ENCODE data around the gene CAMK1. TPM values are rescaled to one million over a fixed set of nuclear protein-coding genes. Genes with fewer than 3 reads are reported as not detected.

CAMK1 gene
- total and polyA plus RNA-seq, 2 donors (not counting 3 experiments of a cell fraction or from before 2014, with no cell fraction given), result 23.5 to 28.4 TPM

DNA sequence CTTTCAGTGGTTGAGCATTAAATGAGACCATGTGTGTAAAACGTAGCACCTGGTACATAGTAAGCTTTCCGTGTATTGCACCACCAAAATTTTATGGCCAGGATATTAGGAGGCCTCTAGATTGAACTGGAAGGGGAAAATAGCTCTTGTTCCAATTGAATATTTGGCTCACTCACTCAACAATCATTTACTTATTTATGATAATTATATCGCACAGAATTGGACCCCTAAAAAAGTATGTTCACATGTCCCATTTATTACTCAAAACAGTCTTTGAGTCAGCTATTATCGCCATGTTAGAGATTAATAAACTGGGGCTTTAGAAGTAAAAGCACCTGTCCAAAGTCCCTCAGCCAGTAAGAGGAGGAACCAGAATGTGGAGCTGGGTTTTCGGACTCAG, 35.2 kb upstream of the CAMK1 start:
- H3K4me3 ChIP-seq (replicated peaks in 1 of 3; ENCODE audit: insufficient read depth in 1 of 3, low read depth in 1 of 3, low read length in 3 of 3), result no peak overlapping the region
- H3K9ac ChIP-seq (replicated peaks; ENCODE audit: extremely low read depth, insufficient read depth, low read length), result no peak overlapping the region
- ChIA-PET POLR2A (no interaction called here), CTCF (interaction anchor here (1.0 to 2.4 kb wide), 3 partner anchors 12 to 141 kb away, joined by 3 to 10 read pairs (median 4); partner anchors contain the start of gene ARPC4)
- TF ChIP-seq EZH2 (IDR thresholded peaks at IDR 0.05; ENCODE audit: borderline replicate concordance, low read depth, low read length, severe bottlenecking) (no peak), FOS (IDR thresholded peaks at IDR 0.05; ENCODE audit: borderline replicate concordance, insufficient read depth, low read length) (no peak), MYC (IDR thresholded peaks at IDR 0.05; ENCODE audit: low read depth, low read length) (no peak), GATA2 (IDR thresholded peaks at IDR 0.05; ENCODE audit: insufficient read depth, insufficient read length, low read depth, low read length) (no peak), POLR2AphosphoS5 (IDR thresholded peaks at IDR 0.05; ENCODE audit: insufficient read depth, low read depth, low read length) (no peak), POLR2A (IDR thresholded peaks at IDR 0.05; ENCODE audit: low read depth, low read length) (no peak), JUN (IDR thresholded peaks at IDR 0.05; ENCODE audit: borderline replicate concordance, insufficient read depth, insufficient read length, low read depth) (no peak)
- TF ChIP-seq, protein P1, sequence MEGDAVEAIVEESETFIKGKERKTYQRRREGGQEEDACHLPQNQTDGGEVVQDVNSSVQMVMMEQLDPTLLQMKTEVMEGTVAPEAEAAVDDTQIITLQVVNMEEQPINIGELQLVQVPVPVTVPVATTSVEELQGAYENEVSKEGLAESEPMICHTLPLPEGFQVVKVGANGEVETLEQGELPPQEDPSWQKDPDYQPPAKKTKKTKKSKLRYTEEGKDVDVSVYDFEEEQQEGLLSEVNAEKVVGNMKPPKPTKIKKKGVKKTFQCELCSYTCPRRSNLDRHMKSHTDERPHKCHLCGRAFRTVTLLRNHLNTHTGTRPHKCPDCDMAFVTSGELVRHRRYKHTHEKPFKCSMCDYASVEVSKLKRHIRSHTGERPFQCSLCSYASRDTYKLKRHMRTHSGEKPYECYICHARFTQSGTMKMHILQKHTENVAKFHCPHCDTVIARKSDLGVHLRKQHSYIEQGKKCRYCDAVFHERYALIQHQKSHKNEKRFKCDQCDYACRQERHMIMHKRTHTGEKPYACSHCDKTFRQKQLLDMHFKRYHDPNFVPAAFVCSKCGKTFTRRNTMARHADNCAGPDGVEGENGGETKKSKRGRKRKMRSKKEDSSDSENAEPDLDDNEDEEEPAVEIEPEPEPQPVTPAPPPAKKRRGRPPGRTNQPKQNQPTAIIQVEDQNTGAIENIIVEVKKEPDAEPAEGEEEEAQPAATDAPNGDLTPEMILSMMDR (IDR thresholded peaks at IDR 0.05; ENCODE audit: extremely low read depth in 1 of 2, insufficient read depth in 1 of 2, low read depth in 1 of 2, low read length in 2 of 2), result no peak
- TF ChIP-seq, protein P2, sequence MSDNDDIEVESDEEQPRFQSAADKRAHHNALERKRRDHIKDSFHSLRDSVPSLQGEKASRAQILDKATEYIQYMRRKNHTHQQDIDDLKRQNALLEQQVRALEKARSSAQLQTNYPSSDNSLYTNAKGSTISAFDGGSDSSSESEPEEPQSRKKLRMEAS (IDR thresholded peaks at IDR 0.05; ENCODE audit: insufficient read depth, insufficient read length), result no peak
- H3K4me1 ChIP-seq (ENCODE audit: control insufficient read depth, extremely low read depth, insufficient read depth, low read length), result peaks cover 4% of the 10 kb centered on the region
- H3K4me2 ChIP-seq (ENCODE audit: insufficient read depth, low read length), result no peak overlapping the region
- H3K27ac ChIP-seq (ENCODE audit: insufficient read depth, low read depth, low read length), result no peak overlapping the region
- peaks cover 31 to 46% of the 10 kb centered on the region in 2 experiments for H3K36me3 ChIP-seq (ENCODE audit: control insufficient read depth in 2 of 2, extremely low read depth in 1 of 2, insufficient read depth in 2 of 2, low read length in 2 of 2)
- no TSS peak for BruUV-seq (replicated peaks)
- dilution Hi-C loops (cut with MboI; ENCODE audit: extremely low pct_ligation_motif_present, low sequenced_read_pairs) (no loop called here), intact Hi-C loops (cut with micrococcal nuclease) (loop anchor here (10.0 kb wide), 1 partner anchor 300 kb away; no protein-coding TSS in a partner anchor)
- H2AFZ ChIP-seq (ENCODE audit: low read depth, low read length), result no peak overlapping the region
- H3K27me3 ChIP-seq (ENCODE audit: control insufficient read depth in 2 of 2, insufficient read depth in 2 of 2, low read length in 2 of 2), result no peaks in the 10 kb centered on the region
- no peaks in the 10 kb centered on the region for H3K79me2 ChIP-seq (ENCODE audit: control insufficient read depth, insufficient read depth, low read length)
- H3K9me1 ChIP-seq (replicated peaks; ENCODE audit: control insufficient read depth, extremely low read depth, insufficient read depth, low read length), result no peaks in the 10 kb centered on the region
- FAIRE-seq (no peak), DNase-seq (ENCODE audit: low read depth, low spot score) (no peak)
- no peaks in the 10 kb centered on the region for H4K20me1 ChIP-seq (replicated peaks; ENCODE audit: control insufficient read depth, extremely low read depth, insufficient read depth, low read length)
- H3K9me3 ChIP-seq (replicated peaks; ENCODE audit: control insufficient read depth, insufficient read depth, low read length), result no peaks in the 10 kb centered on the region
